ENCODE data around the gene SAAL1. TPM values are rescaled to one million over a fixed set of nuclear protein-coding genes. Genes with fewer than 3 reads are reported as not detected.
A peak's percentile ranks its signal among the peaks of the same experiment; 100 is the strongest.

The SAAL1 gene
- total RNA-seq, 6 experiments from 2014 or later: 4.2 to 6.8 (median 5.6) TPM

- peak; percentile 95 to 98 (median 95) for ATAC-seq
- Histone ChIP-seq H3K27ac (no peak overlapping the region), H3K36me3 (no peaks in the 10 kb centered on the region), H3K4me3 (no peak overlapping the region), H3K27me3 (no peaks in the 10 kb centered on the region), H3K4me1 (no peaks in the 10 kb centered on the region), H3K9me3 (no peaks in the 10 kb centered on the region)
- peak; percentile 79 to 92 (median 90) for TF ChIP-seq CTCF (IDR thresholded peaks at IDR 0.05)
- TF ChIP-seq POLR2A (IDR thresholded peaks at IDR 0.05): no peak
- intact Hi-C loops (cut with DNase I): loop anchor here in 1 of 2 donors (5.0 kb wide), 1 partner anchor 617 kb away; no protein-coding TSS in a partner anchor
- DNase-seq: peak in 2 of 3 donors; percentile 43 to 70
- 0% methylated on average over 6 of the region's 9 CpGs for WGBS (ENCODE audit: insufficient coverage, low coverage, low lambda C conversion rate, missing lambda C conversion rate)
Observed at GRCh38 chr11:18115360-18116127, 9.7 kb upstream of the SAAL1 start.

- TF ChIP-seq POLR2A (IDR thresholded peaks at IDR 0.05) (no peak), CTCF (IDR thresholded peaks at IDR 0.05) (no peak)
- no peaks in the 10 kb centered on the region for H3K27me3 ChIP-seq
- intact Hi-C loops (cut with DNase I): no loop called here
- H3K9me3 ChIP-seq: no peaks in the 10 kb centered on the region
- ATAC-seq: no peak
- no peak for DNase-seq
- no peak overlapping the region for H3K4me3 ChIP-seq
- no peak overlapping the region for H3K27ac ChIP-seq
- WGBS (ENCODE audit: insufficient coverage, low coverage, low lambda C conversion rate, missing lambda C conversion rate): 26% methylated on average over 2 of the region's 2 CpGs
- no peaks in the 10 kb centered on the region for H3K4me1 ChIP-seq
- H3K36me3 ChIP-seq: no peaks in the 10 kb centered on the region
Observed at GRCh38 chr11:18111005-18111404, 5.1 kb upstream of the SAAL1 start.

- Histone ChIP-seq H3K27me3 (no peaks in the 10 kb centered on the region), H3K9me3 (no peaks in the 10 kb centered on the region), H3K36me3 (no peaks in the 10 kb centered on the region), H3K4me1 (peaks cover 0 to 9% (median 2%) of the 10 kb centered on the region in 4 donors), H3K4me3 (no peak overlapping the region), H3K27ac (no peak overlapping the region)
- TF ChIP-seq POLR2A (IDR thresholded peaks at IDR 0.05): no peak
- TF ChIP-seq CTCF (IDR thresholded peaks at IDR 0.05): no peak
- DNase-seq: no peak
- no peak for ATAC-seq
- intact Hi-C loops (cut with DNase I): no loop called here
- WGBS (ENCODE audit: insufficient coverage, low coverage, low lambda C conversion rate, missing lambda C conversion rate): 41% methylated on average over 3 of the region's 3 CpGs
Observed at GRCh38 chr11:18108254-18108653, 2.4 kb upstream of the SAAL1 start.

- no peak for ATAC-seq
- no peaks in the 10 kb centered on the region for H3K27me3 ChIP-seq
- TF ChIP-seq POLR2A (IDR thresholded peaks at IDR 0.05): no peak
- no peak for TF ChIP-seq CTCF (IDR thresholded peaks at IDR 0.05)
- no peak for DNase-seq
- no peak overlapping the region for H3K27ac ChIP-seq
- peaks cover 0 to 9% (median 2%) of the 10 kb centered on the region in 4 donors for H3K4me1 ChIP-seq
- no peaks in the 10 kb centered on the region for H3K9me3 ChIP-seq
- no peak overlapping the region for H3K4me3 ChIP-seq
- 80% methylated on average over 9 of the region's 9 CpGs for WGBS (ENCODE audit: insufficient coverage, low coverage, low lambda C conversion rate, missing lambda C conversion rate)
- H3K36me3 ChIP-seq: no peaks in the 10 kb centered on the region
- intact Hi-C loops (cut with DNase I): no loop called here
Observed at GRCh38 chr11:18106688-18107087, 806 bp upstream of the SAAL1 start.
